KG1 (cell line): ENCODE data around the gene COLQ.
"Not testable (repeated sequence)": the region's sequence is repeated elsewhere in the genome, so short reads cannot be mapped to it uniquely, and the experiment has no call there.

ENCODE experiments used
- DNase-seq: peaks from one replicate; lab custom pipeline; 2025; lab: John Stamatoyannopoulos, UW

COLQ gene

DNA sequence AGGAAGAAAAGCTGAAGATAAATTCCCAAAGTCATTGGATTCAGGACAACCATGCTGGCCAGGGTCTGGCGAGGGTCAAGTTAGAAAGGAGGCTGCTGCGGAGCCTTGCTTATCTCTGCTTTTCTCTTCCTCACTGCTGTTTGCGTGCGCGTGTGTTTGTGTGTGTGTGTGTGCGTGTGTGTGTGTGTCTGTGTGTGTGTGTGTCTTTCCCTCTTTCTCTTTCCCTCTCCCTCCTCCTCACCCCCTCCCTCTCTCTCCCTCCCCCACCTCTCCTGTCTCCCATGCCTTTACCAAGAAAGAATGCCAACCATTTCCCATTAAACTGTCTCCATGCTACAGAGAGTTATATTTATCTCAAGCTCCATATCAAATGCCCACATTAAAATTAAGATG is at the start of gene COLQ:
Gene COLQ, minus strand, starts transcription at position 134 of the 393 bp plus-strand sequence. Its CDS starts 81 bp downstream, at position 53.
- DNase-seq, result no peak

DNA sequence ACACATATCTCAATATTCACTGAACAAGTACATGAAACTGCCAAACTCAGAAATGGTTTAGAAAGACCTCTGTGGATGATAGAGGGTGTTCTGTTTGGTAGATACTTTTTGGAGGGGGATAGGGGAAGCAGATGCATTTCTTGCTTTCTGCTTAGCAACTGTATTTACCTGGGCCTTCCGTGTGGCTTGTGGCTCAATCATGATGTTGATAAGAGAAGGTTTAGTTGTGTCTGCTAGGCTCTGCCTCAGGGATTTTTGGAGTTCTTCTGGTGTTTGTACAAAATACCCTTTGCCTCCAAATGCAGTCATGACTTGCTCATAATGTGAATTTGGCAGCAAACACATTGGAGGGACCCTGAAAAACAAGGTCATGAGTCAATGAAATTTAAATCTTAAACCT is 41.7 kb upstream of the COLQ start:
- DNase-seq, result no peak

DNA sequence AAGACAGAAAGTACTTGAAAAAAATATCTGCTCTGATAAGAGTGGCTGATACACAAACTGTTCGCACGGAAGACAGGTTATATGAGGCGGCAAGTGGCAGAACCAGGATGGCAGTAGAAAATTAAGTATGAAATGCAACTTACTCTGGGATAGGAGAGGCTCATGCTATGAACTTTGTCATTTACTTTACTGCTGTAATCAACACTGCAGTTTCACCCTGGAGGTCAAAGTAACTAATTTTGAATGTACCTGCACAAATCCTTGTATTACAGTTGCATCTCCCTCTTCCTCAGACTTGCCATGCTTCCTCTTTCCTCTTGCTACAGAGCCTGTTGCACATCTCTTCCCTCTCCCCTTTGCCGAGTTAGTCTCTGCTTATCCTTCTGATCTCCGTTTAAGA is 41.1 kb upstream of the COLQ start:
- no peak for DNase-seq

DNA sequence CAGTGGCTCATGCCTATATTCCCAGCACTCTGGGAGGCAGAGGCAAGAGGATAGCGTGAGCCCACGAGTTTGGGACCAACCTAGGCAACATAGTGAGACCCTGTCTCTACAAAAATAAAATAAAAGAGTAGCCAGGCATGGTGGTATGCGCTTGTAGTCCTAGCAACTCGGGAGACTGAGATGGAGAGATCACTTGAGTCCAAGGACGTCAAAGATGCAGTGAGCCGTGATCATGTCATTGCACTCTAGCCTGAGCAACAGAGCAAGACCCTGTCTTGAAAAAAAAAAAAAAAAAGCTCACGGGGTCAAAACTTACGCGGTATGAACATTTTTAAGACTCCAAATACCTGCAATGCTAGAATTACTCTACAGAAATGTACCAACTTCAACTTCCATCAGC is 37.1 kb upstream of the COLQ start:
- DNase-seq, result no peak

DNA sequence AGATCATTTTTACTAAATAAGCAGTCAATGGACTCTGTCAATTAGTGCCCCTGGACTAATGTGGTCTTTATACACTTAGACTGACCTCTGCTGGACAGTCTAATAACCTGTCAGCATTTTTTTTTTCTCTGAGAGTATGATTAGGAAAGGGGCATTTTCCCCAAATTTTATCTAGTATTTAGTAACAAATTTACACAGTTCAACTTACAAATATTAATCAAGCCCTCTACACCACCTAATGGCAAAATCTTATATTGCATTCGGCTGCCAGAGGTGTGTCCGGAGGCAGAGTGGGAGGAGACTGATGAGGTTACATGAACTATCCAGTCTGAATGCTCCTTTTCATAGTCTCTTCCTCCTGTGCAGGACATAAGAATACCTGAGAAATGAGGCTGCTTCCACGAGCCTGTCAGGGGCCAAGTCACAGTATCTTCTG is 36.0 kb upstream of the COLQ start:
- peak; percentile 77 for DNase-seq

DNA sequence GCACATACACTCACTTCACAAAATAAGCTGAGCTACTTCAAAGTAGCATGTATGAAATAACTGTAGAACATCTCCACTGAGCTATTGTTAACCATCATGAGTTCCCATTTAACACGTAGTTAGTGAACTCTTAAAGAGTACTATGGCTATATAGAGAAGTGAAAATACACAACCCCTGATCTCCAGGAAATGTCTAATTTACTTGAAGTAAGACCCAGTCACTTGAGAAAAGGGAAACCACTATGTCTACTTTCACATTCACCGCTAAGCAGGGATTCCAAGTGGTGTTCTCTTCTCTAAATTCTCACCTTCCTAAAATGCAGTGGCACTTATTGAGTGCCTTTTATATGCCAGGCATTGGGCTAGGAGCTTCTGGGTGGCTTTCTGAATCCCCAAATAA is 35.0 kb upstream of the COLQ start:
- DNase-seq, result no peak

DNA sequence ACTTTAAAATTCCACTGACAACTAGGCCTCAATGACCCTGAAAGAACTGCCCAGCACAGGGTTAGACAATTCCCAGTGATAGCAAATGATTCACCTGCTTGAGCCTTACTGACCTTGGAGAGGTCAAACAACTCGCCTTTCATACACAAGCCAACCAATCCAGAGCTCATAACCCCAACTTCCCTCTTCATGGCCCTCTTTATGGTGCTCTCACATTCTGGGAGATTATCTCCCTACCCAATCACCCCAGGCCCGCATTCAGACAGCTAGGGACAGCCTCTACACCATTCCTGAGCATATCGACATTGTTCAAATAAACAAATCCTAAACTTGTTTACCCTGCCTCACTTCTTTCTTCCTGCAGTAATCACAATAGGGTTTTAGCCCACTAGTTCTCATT is 32.2 kb upstream of the COLQ start:
- DNase-seq, result no peak

DNA sequence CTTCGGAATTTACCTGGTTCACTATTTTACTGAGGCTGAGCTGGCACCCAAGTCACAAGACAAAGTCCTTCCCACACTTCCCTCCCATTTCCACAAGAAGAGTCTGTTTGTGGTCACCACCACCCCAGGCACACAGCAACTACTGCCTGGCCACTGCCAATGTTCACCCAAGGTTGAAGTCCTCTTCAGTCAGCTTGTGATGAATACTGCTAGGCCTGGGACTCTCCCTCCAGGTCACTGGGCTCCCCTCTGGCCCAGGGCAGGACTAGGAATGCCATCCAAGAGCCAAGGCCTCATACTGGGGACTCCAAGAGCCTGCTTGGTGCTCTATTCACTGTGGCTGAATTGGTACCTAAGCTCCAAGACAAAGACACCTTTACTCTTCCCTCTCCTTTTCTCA is 30.4 kb upstream of the COLQ start:
- DNase-seq, result no peak

DNA sequence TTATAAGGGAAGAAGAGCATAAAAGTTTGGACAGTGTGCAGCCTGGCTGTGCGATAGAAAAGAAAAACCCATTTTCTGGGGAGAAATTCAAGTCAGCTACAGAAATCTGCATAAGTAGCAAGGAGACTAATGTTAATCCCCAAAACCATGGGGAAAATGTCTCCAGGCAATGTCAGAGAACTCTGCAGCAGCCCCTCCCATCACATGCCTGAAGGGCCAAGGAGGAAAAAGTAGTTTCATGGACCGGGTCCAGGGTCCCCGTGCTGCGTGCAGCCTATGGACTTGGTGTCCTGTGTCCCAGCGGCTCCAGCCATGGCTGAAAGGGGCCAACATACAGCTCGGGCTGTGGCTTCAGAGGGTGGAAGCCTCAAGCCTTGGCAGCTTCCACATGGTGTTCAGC is 28.3 kb upstream of the COLQ start:
- no peak for DNase-seq

DNA sequence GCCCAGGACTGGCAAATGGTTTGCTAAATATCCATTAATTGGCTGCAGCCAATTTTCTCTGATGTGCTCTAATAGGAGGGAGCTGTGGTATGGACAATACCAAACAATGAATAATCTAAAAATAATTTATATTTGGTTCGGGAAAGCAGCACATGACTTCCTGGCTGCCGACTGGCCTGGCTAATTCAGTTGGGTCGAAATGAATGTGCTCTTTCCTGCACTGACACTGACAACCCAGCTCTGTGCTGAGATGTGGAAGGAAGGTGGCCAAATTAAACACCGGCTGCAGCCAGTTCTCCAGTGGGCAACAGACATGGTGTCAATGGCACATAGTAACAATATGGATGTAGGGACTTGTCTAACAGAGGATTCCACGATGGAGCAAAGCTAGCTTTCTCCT is 21.1 kb upstream of the COLQ start:
- no peak for DNase-seq

DNA sequence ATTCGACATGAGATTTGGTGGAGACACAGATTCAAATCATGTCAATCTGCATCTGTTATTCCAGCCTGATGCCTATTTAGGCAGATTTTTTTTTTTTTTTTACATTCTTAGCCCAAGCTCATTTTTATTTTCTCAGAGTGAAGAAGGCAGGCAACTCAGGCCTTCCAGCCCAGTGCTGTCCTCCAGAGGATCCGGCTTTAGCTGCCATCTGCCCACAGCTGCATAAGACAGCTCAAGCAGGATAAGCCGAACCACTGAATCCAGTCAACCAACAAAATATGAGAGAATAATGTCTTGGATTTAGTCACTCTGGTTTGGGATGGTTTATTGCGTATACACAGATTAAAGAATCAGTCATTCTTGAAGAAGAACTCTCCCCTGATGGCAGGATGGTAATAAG is 19.9 kb upstream of the COLQ start:
- no peak for DNase-seq

DNA sequence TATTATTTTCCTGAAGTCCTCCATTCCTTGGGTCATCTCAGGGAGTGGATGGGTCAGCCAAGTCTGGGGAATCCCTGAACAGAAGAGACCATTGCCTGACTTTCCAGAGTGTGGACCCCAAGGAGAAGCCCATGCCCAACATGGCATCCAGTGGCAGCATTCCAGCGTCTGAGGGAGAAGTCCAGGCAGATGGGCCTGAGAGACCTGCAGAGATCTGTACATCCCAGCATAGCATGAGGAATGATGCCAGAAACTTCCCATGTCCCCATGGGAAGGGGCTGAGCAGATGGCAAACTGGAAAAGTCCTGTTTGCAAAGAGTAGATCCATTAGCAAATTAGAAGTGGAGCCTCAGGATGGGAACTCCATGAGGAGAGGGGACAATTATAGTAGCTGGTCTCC is 17.6 kb upstream of the COLQ start:
- no peak for DNase-seq

DNA sequence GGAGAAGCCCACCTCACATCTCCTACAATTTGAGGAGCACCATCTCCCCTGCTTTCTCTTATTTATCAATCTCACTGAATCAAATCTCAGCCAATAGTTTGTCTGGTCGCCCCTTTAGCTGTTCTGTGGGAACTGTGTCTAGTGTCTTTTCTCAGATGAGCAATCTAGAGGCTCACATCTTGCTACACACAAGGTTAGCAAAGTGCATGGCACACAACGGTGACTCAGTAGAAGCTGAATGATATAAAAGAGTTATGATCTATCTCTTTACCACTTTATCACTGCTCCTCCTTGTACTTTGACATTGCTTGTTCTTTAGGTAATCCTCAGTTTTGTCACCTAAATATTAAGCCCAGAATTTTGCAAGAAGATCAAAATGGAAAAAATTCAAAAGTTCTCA is 16.8 kb upstream of the COLQ start:
- DNase-seq, result no peak

DNA sequence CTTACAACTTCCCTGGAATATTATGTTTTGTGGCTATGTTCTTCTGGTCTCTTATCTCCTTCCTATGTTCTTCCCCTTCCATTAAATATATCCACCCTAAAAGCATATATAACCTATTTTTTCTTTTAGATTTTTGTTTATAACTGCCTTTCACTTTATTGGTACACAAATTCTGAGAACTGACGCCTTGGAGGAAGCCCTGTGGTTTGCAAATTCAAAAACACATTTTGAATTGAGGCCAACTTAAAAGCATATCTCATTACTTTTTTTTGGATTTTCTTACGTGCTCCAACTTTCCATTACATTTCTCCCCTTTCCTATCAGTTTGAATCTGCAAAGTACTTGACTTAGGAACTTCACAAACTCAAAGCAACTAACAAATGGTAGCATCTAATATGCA is 15.3 kb upstream of the COLQ start:
- DNase-seq, result no peak

DNA sequence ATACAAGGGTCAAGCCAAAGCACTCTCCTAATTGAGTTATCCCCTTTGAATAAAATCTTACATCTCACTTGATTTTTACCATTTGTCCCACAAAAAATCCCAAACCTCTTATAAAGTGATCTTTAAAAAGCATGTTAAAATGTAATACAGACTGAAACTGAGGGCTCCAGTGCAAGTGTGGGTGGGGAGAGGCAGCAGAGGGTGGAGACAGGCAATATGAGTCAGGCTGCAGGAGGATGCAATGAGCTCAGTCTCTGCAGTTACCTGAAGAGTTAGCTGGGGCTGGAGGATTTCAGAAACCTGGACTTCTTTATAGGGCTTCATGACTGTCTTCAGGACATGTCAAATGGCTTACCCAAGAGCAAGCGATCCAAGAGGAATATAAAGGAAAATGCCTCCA is 14.2 kb upstream of the COLQ start:
- DNase-seq, result no peak

DNA sequence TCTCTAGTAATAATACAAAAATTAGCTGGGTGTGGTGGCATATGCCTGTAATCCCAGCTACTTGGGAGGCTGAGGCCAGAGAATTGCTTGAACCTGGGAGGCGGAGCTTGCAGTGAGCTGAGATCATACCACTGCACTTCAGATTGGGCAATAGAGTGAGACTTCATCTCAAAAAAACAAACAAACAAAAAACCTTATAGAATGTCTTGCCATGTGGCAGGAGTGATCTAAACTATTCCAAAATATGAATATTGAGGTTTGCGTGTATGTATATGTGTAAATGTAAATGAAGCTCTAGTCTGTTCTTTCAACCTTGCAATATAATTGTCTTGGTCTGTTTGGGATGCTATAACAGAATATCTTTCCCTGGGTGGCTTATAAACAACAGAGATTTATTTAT is 11.1 kb upstream of the COLQ start:
- not testable (repeated sequence) for DNase-seq

DNA sequence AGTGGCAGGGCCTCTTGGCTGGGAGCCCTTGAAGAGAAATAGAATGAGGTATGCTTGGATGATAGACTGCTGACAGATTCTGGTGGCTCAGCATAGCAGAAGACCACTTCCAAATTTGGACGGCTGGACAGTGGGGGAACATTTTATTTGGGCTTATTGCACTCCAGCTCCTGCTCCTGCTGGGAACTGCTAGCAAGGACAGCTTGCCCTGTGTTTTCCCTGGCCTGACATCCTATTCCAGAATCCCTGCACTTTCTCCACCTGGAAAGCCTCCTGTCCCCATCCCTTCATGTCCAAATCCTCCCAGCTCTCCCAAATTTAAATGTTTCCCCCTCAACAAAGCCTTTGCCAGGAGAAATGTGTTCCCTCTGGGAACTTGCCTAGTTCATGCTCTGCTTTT is 9.8 kb upstream of the COLQ start:
- no peak for DNase-seq

DNA sequence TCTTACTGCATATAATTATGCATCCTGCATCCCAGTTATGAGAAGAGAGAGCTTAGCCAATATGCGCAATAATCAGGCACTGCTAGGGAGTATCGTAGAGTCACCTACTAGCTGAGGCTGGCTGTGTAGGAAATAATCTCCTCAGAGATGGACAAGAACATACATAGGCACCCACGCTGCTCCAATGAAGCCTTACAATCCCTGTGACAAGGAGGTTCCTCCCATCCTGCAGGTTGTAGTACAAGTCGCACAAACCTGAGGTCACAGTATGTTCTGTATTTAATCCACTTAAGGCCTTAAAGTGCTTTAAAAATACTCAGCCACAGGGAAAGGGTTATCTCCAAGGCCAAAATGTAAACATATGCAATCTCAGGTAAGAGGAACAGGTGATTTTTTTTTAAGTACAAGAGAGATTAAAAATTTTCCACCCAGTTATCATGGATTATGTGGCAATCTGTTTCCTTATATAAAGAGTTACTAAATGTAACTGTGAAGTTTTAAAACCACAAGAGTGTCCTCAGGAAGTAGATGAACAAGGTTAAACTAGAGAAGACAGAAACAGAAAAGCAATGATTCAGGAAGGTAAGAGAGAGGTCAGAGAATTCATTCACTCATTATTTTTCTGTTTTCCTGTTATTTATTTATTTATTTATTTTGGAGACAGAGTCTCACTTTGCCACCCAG is 7.5 kb upstream of the COLQ start:
- no peak for DNase-seq

DNA sequence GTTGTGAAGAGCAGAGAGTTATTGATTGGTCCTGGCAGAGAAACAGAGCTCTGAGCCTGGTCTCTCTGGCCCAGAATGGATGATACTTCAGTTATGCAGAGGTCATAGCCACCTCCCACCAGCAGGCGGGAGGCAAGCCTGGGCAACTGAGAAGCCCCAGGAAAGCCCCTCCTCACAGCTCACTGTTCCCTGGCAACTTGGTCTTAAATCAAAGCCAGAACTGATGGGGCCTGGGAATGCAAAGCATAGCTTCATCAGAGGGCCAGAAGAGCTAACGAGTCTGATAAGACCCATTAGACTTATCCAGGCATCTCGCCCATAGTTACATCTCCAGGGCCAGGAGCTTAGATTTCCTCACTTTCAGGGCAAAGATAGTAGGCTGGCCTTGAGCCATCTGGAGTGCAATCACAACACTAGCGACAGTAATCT is 5.5 kb upstream of the COLQ start:
- no peak for DNase-seq

DNA sequence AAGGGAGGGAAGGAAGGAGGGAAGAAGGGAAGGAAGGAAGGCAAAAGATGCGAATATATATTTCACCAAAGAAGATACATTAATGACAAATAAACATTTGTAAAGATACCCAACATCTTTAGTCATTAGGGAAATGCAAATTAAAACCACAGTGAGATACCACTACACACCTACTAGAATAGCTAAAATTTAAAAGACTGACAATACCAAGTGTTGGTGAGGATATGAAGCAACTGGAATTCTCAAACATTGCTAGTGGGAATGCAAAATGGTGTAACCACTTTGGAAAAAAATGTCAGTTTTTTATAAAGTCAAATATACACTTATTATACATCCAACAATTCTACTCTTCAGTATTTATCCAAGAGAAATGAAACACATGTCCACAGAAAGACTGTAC is 4.3 kb upstream of the COLQ start:
- DNase-seq, result no peak

DNA sequence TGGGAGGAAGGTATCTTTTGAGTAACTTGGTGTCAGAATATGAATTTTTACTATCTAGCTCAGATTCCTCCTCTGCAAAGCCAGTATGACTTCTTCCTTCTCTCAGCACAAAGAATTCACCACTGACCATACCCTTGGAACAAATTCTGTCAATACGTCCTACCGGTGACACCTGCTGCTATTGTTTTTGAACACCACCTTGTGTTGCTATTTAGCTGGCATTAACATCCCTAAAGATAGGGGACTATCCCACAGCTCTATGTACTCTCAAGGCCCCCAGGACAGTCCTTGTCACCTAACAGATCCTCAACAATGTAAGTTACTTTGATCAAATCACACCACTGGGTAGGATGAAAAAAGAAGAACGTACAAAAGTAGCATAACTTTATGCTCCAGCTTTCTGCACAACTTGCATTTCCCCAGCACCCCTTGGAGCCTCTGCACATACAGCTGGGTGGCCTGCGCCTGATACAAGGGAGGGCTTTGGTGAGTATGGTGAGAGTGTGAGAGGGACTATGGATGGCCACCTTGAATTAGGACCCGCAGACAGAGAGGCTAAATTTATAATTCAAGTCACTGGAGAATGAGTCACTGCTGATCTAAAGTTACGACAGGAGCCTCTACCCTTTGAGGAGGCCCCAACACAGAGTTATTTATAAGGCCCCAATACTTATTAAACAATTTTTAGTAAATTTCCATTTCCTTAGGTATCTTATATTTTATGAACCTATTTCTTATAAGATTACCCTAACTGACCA is 2.3 kb upstream of the COLQ start:
- DNase-seq, result no peak

DNA sequence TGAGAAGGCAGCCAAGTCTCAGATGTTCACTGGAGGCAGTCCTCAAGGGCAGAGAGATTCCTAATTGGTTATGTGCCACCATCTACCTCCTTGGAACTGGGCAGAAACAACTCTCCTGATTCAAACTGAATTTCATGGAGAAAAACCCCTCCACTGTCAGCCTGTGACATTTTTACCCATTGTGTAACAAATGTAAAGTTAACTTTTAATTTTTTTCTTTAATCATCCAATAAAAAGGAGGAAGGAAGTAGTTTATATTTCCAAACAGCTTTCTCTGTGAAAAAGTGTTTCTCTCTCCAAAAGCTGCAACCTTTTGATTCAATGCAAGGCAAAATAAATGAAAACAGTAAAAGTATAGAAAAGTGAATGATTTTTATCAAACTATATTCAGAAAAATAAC is 510 bp upstream of the COLQ start:
- no peak for DNase-seq

DNA sequence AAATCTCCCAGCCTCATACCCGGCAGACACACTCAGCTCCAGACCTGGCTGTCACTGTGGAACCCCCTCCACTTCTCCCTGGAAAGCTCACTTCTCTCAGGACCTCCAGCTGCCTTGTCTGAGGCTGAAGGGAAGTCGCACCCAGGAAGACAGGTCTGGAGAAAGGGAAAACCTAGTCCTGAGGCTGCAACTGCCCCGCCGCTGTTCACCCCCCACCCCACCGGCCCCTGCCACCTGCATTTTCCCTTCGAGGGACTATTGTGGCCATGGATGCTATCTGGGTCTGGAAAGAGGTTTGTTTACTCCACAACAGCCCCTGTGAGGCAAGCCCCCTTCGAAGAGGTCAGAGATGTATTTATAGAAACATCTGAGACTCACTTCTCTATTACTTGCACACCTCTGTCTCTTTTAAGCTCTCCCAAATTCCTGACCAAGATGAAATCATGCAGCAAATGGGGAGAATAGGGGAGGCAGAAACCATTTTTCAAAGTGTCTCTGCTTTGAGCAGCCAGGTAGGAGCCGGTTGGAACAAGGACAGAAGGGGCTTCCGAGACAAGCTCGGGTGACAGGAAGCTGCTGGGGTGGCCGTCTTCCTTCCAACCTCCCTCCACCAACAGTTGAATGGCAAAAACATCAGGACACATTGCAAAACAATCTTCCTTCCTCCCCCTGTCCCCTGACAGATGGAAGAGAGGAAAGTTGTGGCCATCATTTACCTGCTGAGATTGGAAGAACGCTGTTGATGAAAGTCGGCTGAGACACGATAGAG is 518 bp downstream of the COLQ start:
- no peak for DNase-seq
